Measurements from ENCODE around the gene RABGEF1. TPM values are rescaled to one million over a fixed set of nuclear protein-coding genes. Genes with fewer than 3 reads are reported as not detected.
"Not testable (repeated sequence)": the region's sequence is repeated elsewhere in the genome, so short reads cannot be mapped to it uniquely, and the experiment has no call there.

The RABGEF1 gene
- total and polyA plus RNA-seq, 5 donors from 2014 or later = 16.6 to 30.4 (median 19.1) TPM

- Mint-ChIP-seq H3K36me3 (peaks cover 31% of the 10 kb centered on the region), H3K4me1 (peaks cover under 1 to 12% (median 6%) of the 10 kb centered on the region in 4 donors), H3K27ac (peak overlapping the region in 1 of 3 donors; percentile 67)
- H3K27me3 ChIP-seq (ENCODE audit: control insufficient read depth, insufficient read depth, low read length); H3K4me1 ChIP-seq (ENCODE audit: control insufficient read depth, insufficient read depth, low read length, poor library complexity, severe bottlenecking); DNase-seq; H3K4me3 Mint-ChIP-seq; H3K4me3 ChIP-seq (ENCODE audit: low read depth, low read length); H3K9me3 Mint-ChIP-seq; H3K27me3 Mint-ChIP-seq; ATAC-seq (ENCODE audit: low read depth in 2 of 2); H3K27ac ChIP-seq (ENCODE audit: insufficient read depth, low read length, poor library complexity, severe bottlenecking); H3K9me3 ChIP-seq (ENCODE audit: control insufficient read depth in 2 of 2, low read length in 2 of 2): not testable (repeated sequence)
- peaks cover 66% of the 10 kb centered on the region for H3K36me3 ChIP-seq (ENCODE audit: control insufficient read depth, insufficient read depth, low read length)
Measured at GRCh38 chr7:66776383-66776782, 35.9 kb downstream of the RABGEF1 start.

GRCh38 chr7:66776800-66777442 is 36.4 kb downstream of the RABGEF1 start:
- peaks cover 35% of the 10 kb centered on the region for H3K36me3 Mint-ChIP-seq

GRCh38 chr7:66778201-66778600 is 37.7 kb downstream of the RABGEF1 start:
- Mint-ChIP-seq H3K36me3 (peaks cover 41% of the 10 kb centered on the region), H3K4me3 (no peak overlapping the region), H3K27ac (no peak overlapping the region), H3K27me3 (no peaks in the 10 kb centered on the region), H3K4me1 (peaks cover 0 to 6% (median 5%) of the 10 kb centered on the region in 4 donors), H3K9me3 (no peaks in the 10 kb centered on the region)
- DNase-seq = no peak
- Histone ChIP-seq H3K9me3 (ENCODE audit: control insufficient read depth in 2 of 2, low read length in 2 of 2) (no peaks in the 10 kb centered on the region), H3K27me3 (ENCODE audit: control insufficient read depth, insufficient read depth, low read length) (no peaks in the 10 kb centered on the region), H3K36me3 (ENCODE audit: control insufficient read depth, insufficient read depth, low read length) (peaks cover 77% of the 10 kb centered on the region), H3K4me1 (ENCODE audit: control insufficient read depth, insufficient read depth, low read length, poor library complexity, severe bottlenecking) (no peaks in the 10 kb centered on the region), H3K27ac (ENCODE audit: insufficient read depth, low read length, poor library complexity, severe bottlenecking) (no peak overlapping the region), H3K4me3 (ENCODE audit: low read depth, low read length) (no peak overlapping the region)
- no peak for ATAC-seq (ENCODE audit: low read depth in 2 of 2)

More at GRCh38 chr7:66776800-66777442, 36.4 kb downstream of the RABGEF1 start:
- H3K27ac ChIP-seq (ENCODE audit: insufficient read depth, low read length, poor library complexity, severe bottlenecking) = no peak overlapping the region
- H3K9me3 ChIP-seq (ENCODE audit: control insufficient read depth in 2 of 2, low read length in 2 of 2) = no peaks in the 10 kb centered on the region
- no peaks in the 10 kb centered on the region for H3K27me3 ChIP-seq (ENCODE audit: control insufficient read depth, insufficient read depth, low read length)
- no peak overlapping the region for H3K4me3 ChIP-seq (ENCODE audit: low read depth, low read length)
- no peaks in the 10 kb centered on the region for H3K4me1 ChIP-seq (ENCODE audit: control insufficient read depth, insufficient read depth, low read length, poor library complexity, severe bottlenecking)
- peaks cover 71% of the 10 kb centered on the region for H3K36me3 ChIP-seq (ENCODE audit: control insufficient read depth, insufficient read depth, low read length)
- H3K27ac Mint-ChIP-seq = peak overlapping the region in 1 of 3 donors; percentile 67
- H3K4me1 Mint-ChIP-seq = peaks cover 3 to 9% (median 5%) of the 10 kb centered on the region in 4 donors
- H3K9me3 Mint-ChIP-seq = no peaks in the 10 kb centered on the region
- ATAC-seq (ENCODE audit: low read depth in 2 of 2) (no peak), DNase-seq (no peak)
- no peaks in the 10 kb centered on the region for H3K27me3 Mint-ChIP-seq
- H3K4me3 Mint-ChIP-seq = no peak overlapping the region

- Mint-ChIP-seq H3K36me3 (peaks cover 43% of the 10 kb centered on the region), H3K9me3 (no peaks in the 10 kb centered on the region), H3K27ac (no peak overlapping the region), H3K4me3 (no peak overlapping the region), H3K4me1 (peaks cover 0 to 6% (median 5%) of the 10 kb centered on the region in 4 donors), H3K27me3 (no peaks in the 10 kb centered on the region)
- H3K36me3 ChIP-seq (ENCODE audit: control insufficient read depth, insufficient read depth, low read length) = peaks cover 71% of the 10 kb centered on the region
- ATAC-seq (ENCODE audit: low read depth in 2 of 2) = no peak
- H3K27ac ChIP-seq (ENCODE audit: insufficient read depth, low read length, poor library complexity, severe bottlenecking) = peak overlapping the region; percentile 23
- DNase-seq = no peak
- no peaks in the 10 kb centered on the region for H3K27me3 ChIP-seq (ENCODE audit: control insufficient read depth, insufficient read depth, low read length)
- H3K9me3 ChIP-seq (ENCODE audit: control insufficient read depth in 2 of 2, low read length in 2 of 2) = no peaks in the 10 kb centered on the region
- H3K4me3 ChIP-seq (ENCODE audit: low read depth, low read length) = no peak overlapping the region
- no peaks in the 10 kb centered on the region for H3K4me1 ChIP-seq (ENCODE audit: control insufficient read depth, insufficient read depth, low read length, poor library complexity, severe bottlenecking)
Measured at GRCh38 chr7:66779669-66780409, 39.3 kb downstream of the RABGEF1 start.

- H3K9me3 ChIP-seq (ENCODE audit: control insufficient read depth in 2 of 2, low read length in 2 of 2) = no peaks in the 10 kb centered on the region
- Mint-ChIP-seq H3K27ac (peak overlapping the region in 1 of 3 donors; percentile 38), H3K9me3 (no peaks in the 10 kb centered on the region), H3K4me1 (peaks cover 0 to 6% (median 5%) of the 10 kb centered on the region in 4 donors), H3K4me3 (no peak overlapping the region), H3K36me3 (peaks cover 42% of the 10 kb centered on the region), H3K27me3 (no peaks in the 10 kb centered on the region)
- no peak overlapping the region for H3K27ac ChIP-seq (ENCODE audit: insufficient read depth, low read length, poor library complexity, severe bottlenecking)
- H3K36me3 ChIP-seq (ENCODE audit: control insufficient read depth, insufficient read depth, low read length) = peaks cover 66% of the 10 kb centered on the region
- H3K27me3 ChIP-seq (ENCODE audit: control insufficient read depth, insufficient read depth, low read length) = no peaks in the 10 kb centered on the region
- DNase-seq (no peak), ATAC-seq (ENCODE audit: low read depth in 2 of 2) (no peak)
- H3K4me1 ChIP-seq (ENCODE audit: control insufficient read depth, insufficient read depth, low read length, poor library complexity, severe bottlenecking) = no peaks in the 10 kb centered on the region
- H3K4me3 ChIP-seq (ENCODE audit: low read depth, low read length) = no peak overlapping the region
Measured at GRCh38 chr7:66781408-66782090, 41.0 kb downstream of the RABGEF1 start.

GRCh38 chr7:66782875-66783274 is 42.3 kb downstream of the RABGEF1 start:
- H3K4me3 ChIP-seq (ENCODE audit: low read depth, low read length); H3K27me3 Mint-ChIP-seq: not testable (repeated sequence)
- H3K36me3 ChIP-seq (ENCODE audit: control insufficient read depth, insufficient read depth, low read length) = peaks cover 63% of the 10 kb centered on the region

GRCh38 chr7:66783887-66784595 is 43.5 kb downstream of the RABGEF1 start:
- not testable (repeated sequence) for H3K27me3 ChIP-seq (ENCODE audit: control insufficient read depth, insufficient read depth, low read length); H3K9me3 ChIP-seq (ENCODE audit: control insufficient read depth in 2 of 2, low read length in 2 of 2); H3K4me3 Mint-ChIP-seq; H3K27ac Mint-ChIP-seq; H3K4me1 ChIP-seq (ENCODE audit: control insufficient read depth, insufficient read depth, low read length, poor library complexity, severe bottlenecking); H3K4me1 Mint-ChIP-seq; H3K9me3 Mint-ChIP-seq; H3K4me3 ChIP-seq (ENCODE audit: low read depth, low read length); ATAC-seq (ENCODE audit: low read depth in 2 of 2); H3K27me3 Mint-ChIP-seq; H3K27ac ChIP-seq (ENCODE audit: insufficient read depth, low read length, poor library complexity, severe bottlenecking); DNase-seq
- peaks cover 36% of the 10 kb centered on the region for H3K36me3 Mint-ChIP-seq
- H3K36me3 ChIP-seq (ENCODE audit: control insufficient read depth, insufficient read depth, low read length) = peaks cover 62% of the 10 kb centered on the region

More at GRCh38 chr7:66782875-66783274, 42.3 kb downstream of the RABGEF1 start:
- not testable (repeated sequence) for H3K4me3 Mint-ChIP-seq; H3K4me1 Mint-ChIP-seq; H3K27ac Mint-ChIP-seq; H3K9me3 Mint-ChIP-seq; H3K27ac ChIP-seq (ENCODE audit: insufficient read depth, low read length, poor library complexity, severe bottlenecking); DNase-seq; ATAC-seq (ENCODE audit: low read depth in 2 of 2); H3K9me3 ChIP-seq (ENCODE audit: control insufficient read depth in 2 of 2, low read length in 2 of 2); H3K4me1 ChIP-seq (ENCODE audit: control insufficient read depth, insufficient read depth, low read length, poor library complexity, severe bottlenecking); H3K27me3 ChIP-seq (ENCODE audit: control insufficient read depth, insufficient read depth, low read length)
- H3K36me3 Mint-ChIP-seq = peaks cover 42% of the 10 kb centered on the region
